Measurements from ENCODE around the gene NRG2. TPM values are rescaled to one million over a fixed set of nuclear protein-coding genes. Genes with fewer than 3 reads are reported as not detected.

NRG2 gene
- total RNA-seq, result 1 to 10 TPM in 1 of 2 donors, under 1 TPM in 1; 0.81 to 1.3 TPM
- 1 to 10 TPM in 1 of 2 donors, not detected in 1; 1.2 TPM for polyA plus RNA-seq
- long read RNA-seq, donor 1, partial matches to known transcripts, result 0 of 1 reads
- long read RNA-seq, donor 1, other reads (novel, unspliced or antisense), result 1 of 1 reads
- long read RNA-seq, donor 2, partial matches to known transcripts, result 0 of 3 reads
- long read RNA-seq, donor 2, other reads (novel, unspliced or antisense), result 2 of 3 reads

DNA sequence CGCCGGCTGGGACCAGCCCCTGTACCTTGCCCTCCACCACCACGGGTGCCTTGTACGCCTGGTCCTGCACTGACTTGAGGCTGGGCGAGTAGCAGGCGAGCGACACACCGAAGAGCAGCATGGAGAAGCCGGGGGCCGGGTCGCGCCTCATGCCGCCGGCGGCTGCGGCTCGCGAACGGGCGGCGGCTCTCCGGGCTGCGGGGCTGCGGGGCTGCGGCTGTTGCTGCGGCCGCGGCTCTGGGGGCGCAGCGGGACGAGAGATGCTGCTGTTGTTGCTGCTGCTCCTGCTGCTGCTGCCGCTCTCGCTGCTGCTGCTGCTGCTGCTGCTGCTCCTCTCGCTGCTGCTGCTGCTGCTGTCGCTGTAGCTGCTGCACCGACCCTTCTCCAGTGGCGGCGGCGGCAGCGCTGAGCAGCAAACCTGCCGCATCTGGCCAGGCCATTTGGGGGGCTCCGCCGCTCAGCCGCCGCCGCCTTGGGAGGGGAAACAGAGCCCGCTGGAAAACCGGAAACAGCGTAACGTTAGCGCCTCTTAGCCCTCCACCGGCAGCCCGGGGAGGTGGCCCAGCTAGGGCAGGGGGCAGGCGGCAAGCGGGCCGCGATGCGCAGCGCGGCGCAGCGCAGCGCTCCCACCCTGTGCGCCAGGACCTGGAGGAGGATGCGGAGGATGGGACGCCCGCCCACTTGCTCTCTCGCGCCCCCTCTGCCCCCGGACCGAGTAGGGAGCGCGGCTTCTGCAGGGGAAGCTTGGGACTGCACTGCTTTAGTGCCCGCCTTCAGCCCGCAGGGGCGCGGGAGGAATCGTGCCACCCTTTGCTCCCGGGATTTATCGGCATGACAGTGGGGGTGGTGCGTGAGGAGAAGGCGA, at the start of gene NRG2:
NRG2 (minus strand) TSS at position 657 of the 865 bp plus-strand sequence.
- intact Hi-C loops (cut with DNase I), result no loop called here
- peak; percentile 75 to 90 for DNase-seq
- WGBS, 2 donors, result 0% methylated on average over 66 to 82 of the region's 82 CpGs

DNA sequence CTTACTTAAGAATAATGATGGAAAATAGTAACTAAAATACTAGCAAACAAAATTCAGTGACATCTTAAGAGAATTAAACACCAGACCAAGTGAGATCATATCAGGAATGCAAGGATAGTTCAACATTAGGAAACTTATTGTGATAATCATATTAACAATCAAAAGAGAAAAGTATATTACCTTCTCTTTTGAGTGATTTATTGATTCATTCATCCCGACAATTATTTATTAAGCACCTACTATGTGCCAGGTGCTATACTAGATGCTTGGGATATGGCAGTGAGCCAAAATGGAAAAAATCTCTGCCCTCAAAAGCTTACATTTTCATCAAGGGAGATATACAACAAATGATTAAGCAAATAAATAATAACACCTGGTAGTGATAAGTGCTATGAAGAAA, 47.2 kb upstream of the NRG2 start:
- no peaks in the 10 kb centered on the region for H3K27me3 ChIP-seq (ENCODE audit: control insufficient read depth in 1 of 2, insufficient read depth in 2 of 2, low read length in 1 of 2)

More for the DNA sequence above, at the start of gene NRG2:
- Histone ChIP-seq H3K4me3 (ENCODE audit: low read length in 2 of 2) (peak within 1 kb of the TSS; percentile 60 to 65), H3K27ac (ENCODE audit: low read depth in 1 of 2, low read length in 2 of 2) (peak within 1 kb of the TSS in 1 of 2 donors; percentile 23), H3K27me3 (ENCODE audit: control insufficient read depth in 1 of 2, insufficient read depth in 2 of 2, low read length in 1 of 2) (no peaks in the 10 kb centered on the region), H3K9me3 (ENCODE audit: control insufficient read depth, low read length) (no peaks in the 10 kb centered on the region), H3K4me1 (ENCODE audit: control insufficient read depth in 1 of 2, insufficient read depth in 2 of 2, low read length in 2 of 2) (no peaks in the 10 kb centered on the region), H3K36me3 (ENCODE audit: control insufficient read depth in 1 of 2, insufficient read depth in 2 of 2, low read length in 1 of 2) (no peaks in the 10 kb centered on the region)
- ATAC-seq (ENCODE audit: low FRiP score), result peak; percentile 88

DNA sequence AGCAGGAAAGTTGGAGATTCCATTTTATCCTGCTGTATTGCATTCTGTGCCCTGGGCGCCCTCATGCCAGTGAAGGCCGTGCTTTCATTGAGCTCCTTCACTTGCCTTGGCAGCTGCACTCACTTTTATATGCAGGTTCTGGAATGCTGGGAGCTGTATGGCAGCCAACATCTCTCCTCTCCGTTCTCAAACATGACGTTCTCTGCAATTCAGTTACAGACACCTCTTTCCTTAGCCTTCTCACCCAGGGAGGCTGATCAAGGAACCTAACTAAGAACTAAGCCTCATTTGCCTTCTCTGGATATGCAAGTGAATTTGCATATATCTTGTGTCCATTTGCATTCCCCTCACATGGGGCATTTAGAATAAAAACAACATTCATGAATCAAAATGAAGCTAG, 41.4 kb upstream of the NRG2 start:
- Histone ChIP-seq H3K27ac (ENCODE audit: low read depth in 1 of 2, low read length in 2 of 2) (no peak overlapping the region), H3K36me3 (ENCODE audit: control insufficient read depth in 1 of 2, insufficient read depth in 2 of 2, low read length in 1 of 2) (no peaks in the 10 kb centered on the region), H3K9me3 (ENCODE audit: control insufficient read depth, low read length) (no peaks in the 10 kb centered on the region), H3K27me3 (ENCODE audit: control insufficient read depth in 1 of 2, insufficient read depth in 2 of 2, low read length in 1 of 2) (no peaks in the 10 kb centered on the region), H3K4me1 (ENCODE audit: control insufficient read depth in 1 of 2, insufficient read depth in 2 of 2, low read length in 2 of 2) (no peaks in the 10 kb centered on the region), H3K4me3 (ENCODE audit: low read length in 2 of 2) (no peak overlapping the region)
- intact Hi-C loops (cut with DNase I), result no loop called here
- 4 to 12% methylated on average over 4 of the region's 4 CpGs for WGBS, 2 donors
- no peak for DNase-seq
- ATAC-seq (ENCODE audit: low FRiP score), result no peak

More for the DNA sequence above, 47.2 kb upstream of the NRG2 start:
- ATAC-seq (ENCODE audit: low FRiP score) (no peak), DNase-seq (no peak)
- Histone ChIP-seq H3K4me1 (ENCODE audit: control insufficient read depth in 1 of 2, insufficient read depth in 2 of 2, low read length in 2 of 2) (no peaks in the 10 kb centered on the region), H3K36me3 (ENCODE audit: control insufficient read depth in 1 of 2, insufficient read depth in 2 of 2, low read length in 1 of 2) (no peaks in the 10 kb centered on the region), H3K4me3 (ENCODE audit: low read length in 2 of 2) (no peak overlapping the region), H3K9me3 (ENCODE audit: control insufficient read depth, low read length) (peaks cover 3% of the 10 kb centered on the region), H3K27ac (ENCODE audit: low read depth in 1 of 2, low read length in 2 of 2) (no peak overlapping the region)
- 78 to 89% methylated on average over 1 of the region's 1 CpG for WGBS, 2 donors
- intact Hi-C loops (cut with DNase I), result no loop called here

DNA sequence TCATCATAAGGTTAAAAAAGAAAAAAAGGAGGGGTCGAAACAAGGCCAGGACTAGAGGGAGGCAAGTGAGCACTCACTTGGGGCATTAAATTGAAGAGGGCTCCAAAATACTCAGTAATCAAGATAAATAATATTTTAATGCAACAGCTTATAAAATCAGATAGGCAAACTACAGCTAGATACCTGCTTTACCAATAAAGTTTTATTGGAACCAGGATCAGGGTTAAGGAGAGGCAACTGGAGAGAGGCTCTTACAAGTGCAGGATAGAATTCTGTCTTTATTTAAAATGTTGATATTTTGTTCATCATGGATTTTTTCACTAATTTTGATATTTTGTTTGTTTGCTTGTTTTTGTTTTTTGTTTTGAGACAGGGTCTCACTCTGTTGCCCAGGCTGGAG, 40.6 kb upstream of the NRG2 start:
- ATAC-seq (ENCODE audit: low FRiP score) (no peak), DNase-seq (no peak)
- Histone ChIP-seq H3K27me3 (ENCODE audit: control insufficient read depth in 1 of 2, insufficient read depth in 2 of 2, low read length in 1 of 2) (no peaks in the 10 kb centered on the region), H3K4me1 (ENCODE audit: control insufficient read depth in 1 of 2, insufficient read depth in 2 of 2, low read length in 2 of 2) (no peaks in the 10 kb centered on the region), H3K4me3 (ENCODE audit: low read length in 2 of 2) (no peak overlapping the region), H3K9me3 (ENCODE audit: control insufficient read depth, low read length) (no peaks in the 10 kb centered on the region), H3K36me3 (ENCODE audit: control insufficient read depth in 1 of 2, insufficient read depth in 2 of 2, low read length in 1 of 2) (no peaks in the 10 kb centered on the region), H3K27ac (ENCODE audit: low read depth in 1 of 2, low read length in 2 of 2) (no peak overlapping the region)
- intact Hi-C loops (cut with DNase I), result no loop called here
- 89 to 97% methylated on average over 1 of the region's 1 CpG for WGBS, 2 donors

DNA sequence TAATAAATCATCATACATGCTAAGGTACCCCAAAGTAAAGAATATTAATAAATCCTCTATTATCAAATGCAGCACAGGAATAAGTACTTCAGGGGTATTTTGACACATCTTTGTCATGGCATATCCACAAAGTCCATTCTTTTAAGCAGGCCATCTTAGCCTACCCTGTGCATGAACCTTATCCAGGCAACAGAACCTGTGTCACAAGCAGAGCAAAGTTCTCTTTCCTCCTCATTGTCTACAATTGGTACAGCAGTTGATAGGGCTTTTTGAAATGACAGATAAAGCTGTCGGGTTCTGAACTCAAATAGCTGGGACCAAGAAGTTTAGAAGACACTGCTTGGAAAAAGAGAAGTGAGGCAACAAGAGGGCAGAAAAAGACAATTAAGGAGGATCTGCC, 40.0 kb upstream of the NRG2 start:
- no peaks in the 10 kb centered on the region for H3K27me3 ChIP-seq (ENCODE audit: control insufficient read depth in 1 of 2, insufficient read depth in 2 of 2, low read length in 1 of 2)
- intact Hi-C loops (cut with DNase I), result no loop called here
- ATAC-seq (ENCODE audit: low FRiP score) (no peak), DNase-seq (no peak)
- no peaks in the 10 kb centered on the region for H3K4me1 ChIP-seq (ENCODE audit: control insufficient read depth in 1 of 2, insufficient read depth in 2 of 2, low read length in 2 of 2)
- 89 to 91% methylated on average over 1 of the region's 1 CpG for WGBS, 2 donors
- no peaks in the 10 kb centered on the region for H3K36me3 ChIP-seq (ENCODE audit: control insufficient read depth in 1 of 2, insufficient read depth in 2 of 2, low read length in 1 of 2)
- no peak overlapping the region for H3K27ac ChIP-seq (ENCODE audit: low read depth in 1 of 2, low read length in 2 of 2)
- no peak overlapping the region for H3K4me3 ChIP-seq (ENCODE audit: low read length in 2 of 2)
- H3K9me3 ChIP-seq (ENCODE audit: control insufficient read depth, low read length), result no peaks in the 10 kb centered on the region

DNA sequence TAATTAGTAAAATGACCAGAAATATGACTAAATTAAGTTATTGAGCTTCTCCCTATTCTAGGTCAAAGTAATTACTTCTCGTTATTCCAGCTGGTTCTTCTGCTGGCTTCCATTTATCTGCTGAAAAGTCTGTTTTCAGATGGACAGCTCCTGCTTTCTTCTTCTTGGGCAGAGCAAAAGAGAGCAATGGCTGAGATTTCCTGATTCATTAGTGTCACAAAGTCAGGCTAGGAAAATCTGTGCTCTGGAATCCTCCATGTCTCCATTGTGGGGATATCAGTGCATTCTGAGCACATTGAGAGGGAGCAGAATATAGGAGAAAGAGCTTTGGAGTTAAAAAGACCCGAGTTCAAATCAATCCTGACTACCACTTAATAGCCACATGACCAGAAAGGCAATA, 33.7 kb upstream of the NRG2 start:
- Histone ChIP-seq H3K4me3 (ENCODE audit: low read length in 2 of 2) (no peak overlapping the region), H3K27ac (ENCODE audit: low read depth in 1 of 2, low read length in 2 of 2) (no peak overlapping the region), H3K36me3 (ENCODE audit: control insufficient read depth in 1 of 2, insufficient read depth in 2 of 2, low read length in 1 of 2) (no peaks in the 10 kb centered on the region), H3K4me1 (ENCODE audit: control insufficient read depth in 1 of 2, insufficient read depth in 2 of 2, low read length in 2 of 2) (no peaks in the 10 kb centered on the region), H3K27me3 (ENCODE audit: control insufficient read depth in 1 of 2, insufficient read depth in 2 of 2, low read length in 1 of 2) (no peaks in the 10 kb centered on the region), H3K9me3 (ENCODE audit: control insufficient read depth, low read length) (no peaks in the 10 kb centered on the region)
- DNase-seq (no peak), ATAC-seq (ENCODE audit: low FRiP score) (no peak)
- 64 to 70% methylated on average over 2 of the region's 2 CpGs for WGBS, 2 donors
- intact Hi-C loops (cut with DNase I), result no loop called here

DNA sequence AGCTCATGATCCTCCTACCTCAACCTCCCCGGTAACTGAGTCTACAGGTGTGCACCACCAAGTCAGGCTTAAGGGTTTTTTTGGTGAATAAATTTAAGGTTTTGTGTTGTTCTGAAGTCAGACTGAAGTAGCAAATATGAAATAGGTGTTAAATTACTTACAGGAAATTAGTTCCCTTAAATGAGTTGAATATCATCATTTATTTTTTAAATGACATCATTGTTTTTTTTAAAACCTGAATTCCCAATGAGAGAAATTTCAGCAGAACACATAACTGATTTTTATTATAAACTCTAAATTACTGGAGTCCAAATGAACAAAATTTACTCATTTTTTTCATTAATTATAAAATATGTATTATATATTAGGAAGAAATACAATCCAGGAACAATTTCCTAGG, 33.0 kb upstream of the NRG2 start:
- ATAC-seq (ENCODE audit: low FRiP score), result no peak
- intact Hi-C loops (cut with DNase I), result no loop called here
- no peaks in the 10 kb centered on the region for H3K9me3 ChIP-seq (ENCODE audit: control insufficient read depth, low read length)
- H3K4me1 ChIP-seq (ENCODE audit: control insufficient read depth in 1 of 2, insufficient read depth in 2 of 2, low read length in 2 of 2), result no peaks in the 10 kb centered on the region
- H3K27me3 ChIP-seq (ENCODE audit: control insufficient read depth in 1 of 2, insufficient read depth in 2 of 2, low read length in 1 of 2), result no peaks in the 10 kb centered on the region
- no peaks in the 10 kb centered on the region for H3K36me3 ChIP-seq (ENCODE audit: control insufficient read depth in 1 of 2, insufficient read depth in 2 of 2, low read length in 1 of 2)
- DNase-seq, result no peak
- 96 to 97% methylated on average over 1 of the region's 1 CpG for WGBS, 2 donors
- no peak overlapping the region for H3K4me3 ChIP-seq (ENCODE audit: low read length in 2 of 2)
- no peak overlapping the region for H3K27ac ChIP-seq (ENCODE audit: low read depth in 1 of 2, low read length in 2 of 2)

DNA sequence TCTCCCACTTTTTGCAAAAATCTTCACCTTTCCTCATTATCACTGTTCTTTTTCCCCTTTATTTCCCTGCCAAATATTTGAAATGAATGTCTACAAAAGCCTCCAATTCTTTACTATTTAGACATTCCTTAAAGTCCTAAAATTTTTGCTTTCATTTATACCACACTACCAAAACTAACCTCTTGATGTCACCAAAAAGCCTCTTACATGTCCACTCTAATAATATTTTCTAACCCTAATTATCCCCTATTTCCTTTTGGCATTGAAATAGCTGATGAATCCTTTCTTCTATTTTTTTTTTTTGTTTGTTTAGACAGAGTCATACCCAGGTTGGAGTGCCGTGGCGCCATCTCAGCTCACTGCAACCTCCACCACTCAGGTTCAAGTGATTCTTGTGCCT, 32.3 kb upstream of the NRG2 start:
- intact Hi-C loops (cut with DNase I), result no loop called here
- Histone ChIP-seq H3K9me3 (ENCODE audit: control insufficient read depth, low read length) (no peaks in the 10 kb centered on the region), H3K27ac (ENCODE audit: low read depth in 1 of 2, low read length in 2 of 2) (no peak overlapping the region), H3K4me3 (ENCODE audit: low read length in 2 of 2) (no peak overlapping the region), H3K27me3 (ENCODE audit: control insufficient read depth in 1 of 2, insufficient read depth in 2 of 2, low read length in 1 of 2) (no peaks in the 10 kb centered on the region), H3K36me3 (ENCODE audit: control insufficient read depth in 1 of 2, insufficient read depth in 2 of 2, low read length in 1 of 2) (no peaks in the 10 kb centered on the region), H3K4me1 (ENCODE audit: control insufficient read depth in 1 of 2, insufficient read depth in 2 of 2, low read length in 2 of 2) (no peaks in the 10 kb centered on the region)
- 67 to 68% methylated on average over 2 of the region's 2 CpGs for WGBS, 2 donors
- ATAC-seq (ENCODE audit: low FRiP score), result no peak
- no peak for DNase-seq

DNA sequence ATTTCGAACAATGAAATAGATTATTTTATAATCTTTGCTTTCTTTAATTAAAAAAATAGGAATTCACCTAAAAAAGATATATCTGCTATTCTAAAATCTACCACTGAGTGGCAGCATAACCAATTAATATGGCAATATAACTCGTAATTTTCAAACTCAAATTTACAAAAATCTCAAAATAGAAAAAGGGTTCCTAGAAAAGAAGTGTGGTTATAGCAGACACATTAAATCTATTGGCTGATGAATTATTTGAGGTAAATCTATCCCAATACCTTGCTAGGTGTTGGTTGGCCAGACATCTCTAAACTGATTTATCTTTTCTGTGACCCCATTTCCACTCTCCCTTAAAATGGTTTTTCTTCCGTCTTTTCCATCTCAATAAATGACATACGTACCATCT, 30.2 kb upstream of the NRG2 start:
- 13% methylated on average over 4 of the region's 4 CpGs for WGBS, 2 donors
- DNase-seq (no peak), ATAC-seq (ENCODE audit: low FRiP score) (no peak)
- Histone ChIP-seq H3K27ac (ENCODE audit: low read depth in 1 of 2, low read length in 2 of 2) (no peak overlapping the region), H3K4me3 (ENCODE audit: low read length in 2 of 2) (no peak overlapping the region), H3K9me3 (ENCODE audit: control insufficient read depth, low read length) (no peaks in the 10 kb centered on the region), H3K36me3 (ENCODE audit: control insufficient read depth in 1 of 2, insufficient read depth in 2 of 2, low read length in 1 of 2) (no peaks in the 10 kb centered on the region), H3K4me1 (ENCODE audit: control insufficient read depth in 1 of 2, insufficient read depth in 2 of 2, low read length in 2 of 2) (no peaks in the 10 kb centered on the region), H3K27me3 (ENCODE audit: control insufficient read depth in 1 of 2, insufficient read depth in 2 of 2, low read length in 1 of 2) (no peaks in the 10 kb centered on the region)
- intact Hi-C loops (cut with DNase I), result loop anchor here (1.0 to 5.0 kb wide), 2 partner anchors 69 to 84 kb away; no protein-coding TSS in a partner anchor
